ENCODE results near the gene TRPV6.

The TRPV6 gene

GRCh38 chr7:142885311-142886230 is at the start of gene TRPV6:
Gene TRPV6, minus strand, starts transcription at chr7:142885745.
- no peak for DNase-seq

DNA sequence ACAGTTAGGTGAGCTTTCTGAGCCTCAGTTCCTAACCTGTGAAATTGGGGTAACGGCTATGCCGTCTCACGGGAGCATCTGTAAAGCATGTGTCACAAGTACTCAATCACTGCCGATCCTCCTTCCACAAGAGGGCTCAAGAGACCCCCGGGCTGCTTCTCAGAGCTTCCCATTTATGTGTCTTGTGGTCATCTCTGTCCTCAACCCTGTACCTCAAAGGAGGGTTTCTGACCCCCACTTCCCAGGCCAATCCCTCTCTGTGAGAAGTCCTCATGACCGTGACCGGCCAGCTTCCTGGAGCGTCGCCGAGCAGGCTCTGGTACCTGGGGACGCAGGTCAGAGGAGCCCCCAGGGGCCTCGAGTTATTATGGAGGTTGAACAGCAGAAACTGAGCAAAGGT is 48.5 kb upstream of the TRPV6 start:
- DNase-seq = no peak

DNA sequence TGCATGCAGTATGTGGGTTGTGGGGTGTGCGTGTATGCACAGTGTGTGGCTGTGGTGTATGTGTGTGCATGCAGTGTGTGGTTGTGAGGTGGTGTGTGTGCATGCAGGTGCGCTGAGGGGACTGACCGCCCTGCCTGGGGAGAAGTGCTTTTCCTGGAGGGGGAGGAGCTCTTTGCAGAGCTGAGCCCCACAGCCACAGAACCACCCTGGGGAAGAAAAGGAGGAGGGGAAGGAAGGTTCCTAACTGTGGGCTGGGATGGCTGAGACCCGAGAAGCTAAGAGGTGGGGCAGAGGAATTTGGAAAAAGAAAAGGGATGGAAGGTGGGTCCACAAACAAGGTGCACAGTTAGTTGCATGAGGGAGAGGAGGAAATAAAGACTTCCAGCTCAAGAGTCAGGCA is 48.1 kb upstream of the TRPV6 start, which contains the start of gene TRPV5:
TSS of gene TRPV5 (minus strand) at position 123 of the 400 bp plus-strand sequence. CDS start 287 bp downstream, outside the sequence.
- DNase-seq = no peak

- DNase-seq = no peak
These were observed 47.5 kb upstream of the TRPV6 start for GRCh38 chr7:142933092-142933475.

- DNase-seq = no peak
These were observed 47.0 kb upstream of the TRPV6 start for GRCh38 chr7:142932386-142933091.

DNA sequence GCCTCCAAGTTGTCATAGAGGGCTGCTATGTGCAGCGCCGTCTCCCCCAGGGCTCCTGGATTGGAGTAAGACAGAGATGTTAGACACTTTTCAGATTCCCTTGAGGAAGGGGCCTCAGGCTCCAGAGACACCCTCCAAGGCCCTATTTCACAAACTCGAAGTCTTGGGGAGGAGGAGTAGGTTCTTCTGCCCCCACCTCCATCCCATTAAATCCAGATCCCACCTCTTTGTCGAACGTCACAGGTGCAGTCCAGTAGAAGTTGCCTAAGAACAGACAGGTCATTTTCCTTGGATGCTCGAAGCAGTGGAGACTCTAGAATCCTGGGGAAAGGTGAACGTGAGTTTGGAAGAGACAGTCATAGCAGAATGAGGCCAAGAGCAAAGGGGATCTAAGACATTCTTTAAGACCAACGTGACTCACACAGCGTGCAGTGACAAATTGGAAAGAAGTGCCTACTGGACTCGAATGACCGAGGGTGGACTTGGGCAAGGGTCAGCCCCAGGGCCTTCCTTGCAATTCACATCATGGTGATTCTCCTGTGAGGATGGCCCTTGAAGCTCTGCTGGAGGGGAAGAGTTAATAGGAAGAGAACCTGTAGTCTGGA is 44.7 kb upstream of the TRPV6 start:
- DNase-seq = no peak

GRCh38 chr7:142927949-142928348 is 42.4 kb upstream of the TRPV6 start:
- DNase-seq = no peak

DNA sequence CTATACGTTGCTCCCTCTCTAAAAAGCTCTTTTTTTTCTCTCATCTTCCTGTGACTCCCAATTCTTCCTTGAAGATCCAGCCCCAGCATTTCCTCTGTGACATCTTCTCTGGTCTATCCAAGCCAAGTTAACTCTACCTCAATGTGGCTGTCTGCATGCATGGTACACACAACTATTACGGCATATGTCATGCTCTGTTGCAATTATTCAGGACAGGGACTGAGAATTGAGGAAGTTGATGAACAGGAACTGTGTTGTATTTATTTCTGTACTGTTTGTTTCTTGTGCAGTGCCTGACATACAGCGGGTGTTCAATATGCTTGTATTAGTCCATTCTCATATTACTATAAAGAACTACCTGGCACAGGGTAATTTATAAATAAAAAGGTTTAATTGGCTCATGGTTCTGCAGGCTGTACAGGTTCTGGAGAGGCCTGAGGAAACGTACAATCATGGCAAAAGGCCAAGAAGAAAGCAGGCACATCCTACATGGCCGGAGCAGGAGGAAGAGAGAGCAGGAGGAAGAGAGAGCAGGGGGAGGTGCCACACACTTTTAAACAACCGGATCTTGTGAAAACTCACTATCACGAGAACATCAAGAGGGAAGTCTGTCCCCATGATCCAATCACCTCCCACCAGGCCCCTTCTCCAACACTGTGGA is 41.7 kb upstream of the TRPV6 start:
- no peak for DNase-seq

DNA sequence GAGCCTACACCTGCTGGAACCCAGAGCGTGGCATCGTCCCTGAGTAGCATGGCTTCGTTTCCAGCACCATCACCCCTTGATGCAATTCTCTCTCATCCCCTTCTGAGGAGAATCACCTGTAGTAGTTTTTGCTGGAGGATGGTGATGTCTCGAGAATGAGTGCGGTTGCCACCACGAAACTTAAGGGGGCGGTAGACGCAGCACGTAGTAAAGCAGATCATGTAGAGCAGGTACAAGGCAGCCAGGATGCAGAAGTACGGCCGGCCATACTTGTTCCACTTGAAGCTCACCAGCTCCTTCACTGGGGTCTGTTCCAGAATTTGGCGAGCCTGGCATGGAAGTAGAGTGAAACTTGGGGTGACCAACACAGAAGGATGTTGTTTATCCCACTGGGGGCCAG is 39.9 kb upstream of the TRPV6 start:
- no peak for DNase-seq

DNA sequence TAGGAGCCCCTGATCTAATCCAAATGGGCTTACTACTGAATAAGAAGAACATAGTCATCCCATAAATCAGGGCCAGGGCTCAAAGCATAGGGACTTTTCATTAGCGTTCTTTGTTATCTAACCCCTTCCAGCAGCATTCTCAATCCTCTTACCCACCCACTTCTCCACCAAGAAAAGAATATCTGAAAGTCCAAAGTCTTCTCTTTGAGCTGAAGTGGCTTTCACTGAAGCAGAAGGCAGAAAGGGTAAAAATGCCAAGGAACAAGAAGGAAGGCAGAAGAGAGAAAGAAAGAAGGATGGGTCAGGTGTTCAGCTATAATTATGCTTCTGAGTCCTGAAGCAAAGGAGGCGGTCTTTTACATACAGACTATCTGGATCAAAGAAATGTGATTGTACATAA is 37.8 kb upstream of the TRPV6 start:
- DNase-seq = no peak

- DNase-seq = no peak
These were observed 34.1 kb upstream of the TRPV6 start for GRCh38 chr7:142919656-142920055.

- no peak for DNase-seq
These were observed 33.4 kb upstream of the TRPV6 start for GRCh38 chr7:142918901-142919300.

DNA sequence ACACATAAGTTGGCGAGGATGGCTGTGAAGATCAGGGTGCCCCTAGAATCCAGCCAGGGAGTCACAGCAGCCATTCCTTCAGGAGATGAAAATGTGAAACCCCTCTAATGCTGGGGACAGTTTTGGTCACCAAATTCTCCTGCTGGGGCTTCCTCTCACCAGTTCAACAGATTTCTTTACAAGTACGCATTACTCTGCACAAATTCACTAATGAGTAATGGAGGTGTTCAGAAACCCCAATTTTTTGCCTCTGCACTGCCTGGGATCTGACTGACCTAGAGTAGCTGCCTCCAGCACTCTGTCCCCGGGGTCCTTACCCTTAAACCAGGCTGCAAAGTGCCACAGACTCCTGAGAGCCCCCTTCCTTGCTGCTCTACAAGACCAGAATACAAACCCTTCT is 31.9 kb upstream of the TRPV6 start:
- DNase-seq = no peak

GRCh38 chr7:142916508-142916907 is 31.0 kb upstream of the TRPV6 start:
- no peak for DNase-seq

DNA sequence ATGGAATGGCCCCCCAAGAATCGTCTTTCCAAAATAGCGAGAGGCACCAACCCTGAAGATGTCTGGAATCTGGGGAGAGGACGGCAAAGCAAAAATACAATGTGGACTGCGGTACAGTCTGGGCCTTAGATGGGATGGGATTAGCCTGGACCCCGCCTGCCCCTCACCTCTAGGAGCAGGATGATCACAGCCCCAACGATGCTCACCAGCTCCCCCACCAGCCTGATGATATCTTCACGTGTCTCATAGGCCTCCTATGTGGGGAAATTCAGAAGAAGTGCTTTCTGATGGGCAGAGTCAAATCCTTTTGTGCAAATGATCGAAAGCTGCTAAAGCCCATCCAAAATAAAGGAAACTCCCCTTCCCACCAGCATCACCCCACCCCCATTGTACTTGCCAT is 29.8 kb upstream of the TRPV6 start:
- no peak for DNase-seq

GRCh38 chr7:142914121-142914520 is 28.6 kb upstream of the TRPV6 start:
- no peak for DNase-seq

DNA sequence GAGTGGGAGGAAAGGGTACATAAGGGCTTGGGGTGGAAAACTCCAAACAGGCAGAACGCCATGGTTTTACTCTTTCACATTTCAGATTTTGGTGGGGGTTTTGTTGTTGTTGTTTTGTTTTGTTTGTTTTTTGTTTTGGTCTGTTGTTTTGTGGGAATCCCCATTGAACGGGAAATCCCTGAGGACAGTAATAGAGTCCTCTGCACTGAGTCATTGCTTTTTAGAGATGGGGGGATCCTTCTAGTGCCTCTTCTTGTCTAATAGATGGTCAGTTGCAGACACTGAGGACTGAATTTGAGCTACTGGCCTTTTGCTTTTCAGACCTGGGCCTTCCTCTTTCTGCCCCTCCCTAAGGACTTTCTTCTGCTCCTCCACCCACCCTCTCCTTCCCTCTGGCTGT is 28.0 kb upstream of the TRPV6 start:
- no peak for DNase-seq

- no peak for DNase-seq
These were observed 27.5 kb upstream of the TRPV6 start for GRCh38 chr7:142913051-142913450.

- DNase-seq = no peak
These were observed 24.9 kb upstream of the TRPV6 start for GRCh38 chr7:142910481-142910880.

- DNase-seq = no peak
These were observed 24.5 kb upstream of the TRPV6 start for GRCh38 chr7:142910031-142910433.

- no peak for DNase-seq
These were observed 23.7 kb upstream of the TRPV6 start for GRCh38 chr7:142908921-142909890.

GRCh38 chr7:142908290-142908689 is 22.7 kb upstream of the TRPV6 start:
- no peak for DNase-seq

Measured in KG1 (cell line).